HL-60 (cell line): ENCODE results near the gene TRIM14.

Experiments
- CTCF ChIP-seq: IDR thresholded peaks from one replicate; pipeline ENCODE4 v1.5.1; 2011; ENCODE audit warnings: low read length, control low read depth, inconsistent platforms; ENCODE audit not compliant: insufficient read depth
- POLR2AphosphoS5 ChIP-seq: IDR thresholded peaks from 2 replicates; pipeline ENCODE4 v1.6.1; 2012; ENCODE audit warnings: low read depth

- TF ChIP-seq CTCF (no peak), POLR2AphosphoS5 (no peak)
Measured at GRCh38 chr9:98021306-98022040, 97.5 kb downstream of the TRIM14 start.
